NCI-H1105 (cell line): ENCODE results near the gene ZAR1L.
A peak's percentile ranks its signal among the peaks of the same experiment; 100 is the strongest.
"Not testable (repeated sequence)": the region's sequence is repeated elsewhere in the genome, so short reads cannot be mapped to it uniquely, and the experiment has no call there.

Source experiments
- DNase-seq: peaks from one replicate; lab custom pipeline; 2025; lab: John Stamatoyannopoulos, UW

The ZAR1L gene

DNA sequence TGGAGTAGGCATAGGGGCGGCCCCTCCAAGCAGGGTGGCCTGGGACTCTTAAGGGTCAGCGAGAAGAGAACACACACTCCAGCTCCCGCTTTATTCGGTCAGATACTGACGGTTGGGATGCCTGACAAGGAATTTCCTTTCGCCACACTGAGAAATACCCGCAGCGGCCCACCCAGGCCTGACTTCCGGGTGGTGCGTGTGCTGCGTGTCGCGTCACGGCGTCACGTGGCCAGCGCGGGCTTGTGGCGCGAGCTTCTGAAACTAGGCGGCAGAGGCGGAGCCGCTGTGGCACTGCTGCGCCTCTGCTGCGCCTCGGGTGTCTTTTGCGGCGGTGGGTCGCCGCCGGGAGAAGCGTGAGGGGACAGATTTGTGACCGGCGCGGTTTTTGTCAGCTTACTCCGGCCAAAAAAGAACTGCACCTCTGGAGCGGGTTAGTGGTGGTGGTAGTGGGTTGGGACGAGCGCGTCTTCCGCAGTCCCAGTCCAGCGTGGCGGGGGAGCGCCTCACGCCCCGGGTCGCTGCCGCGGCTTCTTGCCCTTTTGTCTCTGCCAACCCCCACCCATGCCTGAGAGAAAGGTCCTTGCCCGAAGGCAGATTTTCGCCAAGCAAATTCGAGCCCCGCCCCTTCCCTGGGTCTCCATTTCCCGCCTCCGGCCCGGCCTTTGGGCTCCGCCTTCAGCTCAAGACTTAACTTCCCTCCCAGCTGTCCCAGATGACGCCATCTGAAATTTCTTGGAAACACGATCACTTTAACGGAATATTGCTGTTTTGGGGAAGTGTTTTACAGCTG, at the start of gene ZAR1L, which contains the start of gene BRCA2:
Gene ZAR1L, minus strand, starts transcription at position 126 of the 790 bp plus-strand sequence. CDS start 3,438 bp downstream, outside the sequence.
Gene BRCA2, plus strand, starts transcription at position 271 of the 790 bp plus-strand sequence. CDS start 953 bp downstream, outside the sequence.
- peak; percentile 70 for DNase-seq

DNA sequence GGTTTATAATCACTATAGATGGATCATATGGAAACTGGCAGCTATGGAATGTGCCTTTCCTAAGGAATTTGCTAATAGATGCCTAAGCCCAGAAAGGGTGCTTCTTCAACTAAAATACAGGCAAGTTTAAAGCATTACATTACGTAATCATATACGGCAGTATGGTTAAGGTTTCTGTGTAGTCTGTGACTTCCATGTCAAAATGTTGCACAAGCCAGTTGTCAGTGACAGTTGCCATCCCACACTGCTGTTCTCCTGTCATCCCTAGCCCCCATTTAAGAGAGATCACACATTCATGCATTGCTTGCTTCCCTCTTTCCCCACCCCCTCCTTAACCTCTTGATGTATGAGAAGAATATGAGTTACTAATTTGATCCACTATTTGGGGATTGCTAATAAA, 47.4 kb upstream of the ZAR1L start:
- DNase-seq: no peak

- not testable (repeated sequence) for DNase-seq
Observed at GRCh38 chr13:32355935-32356334, 40.8 kb upstream of the ZAR1L start.

- DNase-seq: no peak
Observed at GRCh38 chr13:32354040-32354439, 38.9 kb upstream of the ZAR1L start.

GRCh38 chr13:32350839-32351441, 35.8 kb upstream of the ZAR1L start:
- not testable (repeated sequence) for DNase-seq

- DNase-seq: no peak
Observed at GRCh38 chr13:32347651-32348050, 32.5 kb upstream of the ZAR1L start.

DNA sequence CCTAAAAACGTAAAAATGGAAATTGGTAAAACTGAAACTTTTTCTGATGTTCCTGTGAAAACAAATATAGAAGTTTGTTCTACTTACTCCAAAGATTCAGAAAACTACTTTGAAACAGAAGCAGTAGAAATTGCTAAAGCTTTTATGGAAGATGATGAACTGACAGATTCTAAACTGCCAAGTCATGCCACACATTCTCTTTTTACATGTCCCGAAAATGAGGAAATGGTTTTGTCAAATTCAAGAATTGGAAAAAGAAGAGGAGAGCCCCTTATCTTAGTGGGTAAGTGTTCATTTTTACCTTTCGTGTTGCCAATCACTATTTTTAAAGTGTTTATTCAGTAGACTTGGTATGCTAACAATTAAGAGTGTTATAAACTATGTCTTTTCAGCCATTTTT, 25.8 kb upstream of the ZAR1L start:
- no peak for DNase-seq

DNA sequence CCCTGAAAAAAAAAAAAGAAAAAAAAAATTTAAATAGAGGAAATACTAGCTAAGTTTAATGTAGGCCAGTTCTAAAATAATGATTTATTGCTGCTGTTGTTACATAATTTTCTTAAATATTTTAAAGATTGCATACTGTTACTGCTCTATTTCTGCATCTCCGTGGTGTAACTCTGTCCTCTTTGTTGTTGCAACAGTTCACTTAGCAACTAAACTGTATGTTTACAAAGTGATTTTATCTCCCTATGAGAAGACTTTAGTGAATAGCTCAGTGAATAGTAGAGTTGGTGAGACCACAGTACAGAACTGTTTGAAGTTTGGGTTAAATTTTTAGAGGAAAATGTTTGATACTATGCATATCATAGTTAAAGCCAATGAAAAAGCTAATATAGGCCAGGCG, 19.5 kb upstream of the ZAR1L start:
- DNase-seq: no peak

DNA sequence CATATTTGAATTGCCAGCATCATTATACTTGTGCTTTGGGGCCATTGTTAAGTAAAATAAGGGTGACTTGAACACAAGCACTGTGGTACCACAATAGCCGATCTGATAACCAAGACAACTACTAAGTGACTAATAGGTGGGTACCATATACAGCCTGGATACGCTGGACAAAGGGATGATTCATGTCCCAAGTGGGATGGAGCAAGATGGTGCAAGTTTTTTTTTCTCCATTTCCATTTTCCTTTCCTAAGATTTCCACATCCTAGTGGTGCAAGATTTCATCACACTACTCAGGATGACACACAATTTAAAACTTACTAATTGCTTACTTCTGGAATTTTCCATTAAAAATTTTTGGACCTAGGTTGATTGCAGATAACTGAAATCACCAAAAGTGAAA, 15.3 kb upstream of the ZAR1L start:
- DNase-seq: no peak

DNA sequence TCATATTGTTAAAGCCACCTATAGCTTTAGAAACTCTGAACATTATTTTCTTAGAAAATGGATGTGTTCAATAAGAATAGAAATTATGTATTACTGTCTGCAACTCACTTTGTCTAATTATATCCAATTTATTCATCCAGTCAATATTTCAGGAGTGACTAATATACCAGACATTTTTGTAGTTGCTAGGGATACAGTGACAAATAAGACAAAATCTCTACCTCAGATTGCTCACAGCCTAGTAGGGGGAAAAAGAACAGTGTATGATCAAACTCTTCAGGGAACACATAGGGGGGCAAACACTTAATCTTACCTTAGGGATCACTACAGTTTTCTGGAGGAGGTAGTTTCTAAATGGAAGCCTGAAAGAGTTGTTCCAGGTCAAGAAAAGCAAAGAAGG, 8.7 kb upstream of the ZAR1L start:
- DNase-seq: no peak

DNA sequence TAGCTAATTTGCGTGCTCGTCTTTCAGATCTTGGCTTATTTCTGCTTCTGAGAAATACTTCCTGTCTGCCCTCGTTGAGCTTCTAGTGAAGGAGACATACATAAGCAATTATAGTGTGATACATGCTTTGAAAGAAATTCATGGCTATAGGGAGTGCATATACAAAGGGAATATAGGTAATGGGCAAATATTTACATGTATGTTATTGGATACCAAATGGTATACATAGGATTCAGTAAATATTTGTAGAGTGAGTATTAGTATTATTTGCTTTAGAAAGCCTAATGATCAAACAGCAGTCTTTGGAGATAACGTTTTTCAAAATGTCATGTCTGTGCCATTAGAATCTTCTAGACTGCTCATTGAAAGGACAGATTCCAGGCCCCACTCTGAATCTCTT, 5.4 kb upstream of the ZAR1L start:
- DNase-seq: no peak

DNA sequence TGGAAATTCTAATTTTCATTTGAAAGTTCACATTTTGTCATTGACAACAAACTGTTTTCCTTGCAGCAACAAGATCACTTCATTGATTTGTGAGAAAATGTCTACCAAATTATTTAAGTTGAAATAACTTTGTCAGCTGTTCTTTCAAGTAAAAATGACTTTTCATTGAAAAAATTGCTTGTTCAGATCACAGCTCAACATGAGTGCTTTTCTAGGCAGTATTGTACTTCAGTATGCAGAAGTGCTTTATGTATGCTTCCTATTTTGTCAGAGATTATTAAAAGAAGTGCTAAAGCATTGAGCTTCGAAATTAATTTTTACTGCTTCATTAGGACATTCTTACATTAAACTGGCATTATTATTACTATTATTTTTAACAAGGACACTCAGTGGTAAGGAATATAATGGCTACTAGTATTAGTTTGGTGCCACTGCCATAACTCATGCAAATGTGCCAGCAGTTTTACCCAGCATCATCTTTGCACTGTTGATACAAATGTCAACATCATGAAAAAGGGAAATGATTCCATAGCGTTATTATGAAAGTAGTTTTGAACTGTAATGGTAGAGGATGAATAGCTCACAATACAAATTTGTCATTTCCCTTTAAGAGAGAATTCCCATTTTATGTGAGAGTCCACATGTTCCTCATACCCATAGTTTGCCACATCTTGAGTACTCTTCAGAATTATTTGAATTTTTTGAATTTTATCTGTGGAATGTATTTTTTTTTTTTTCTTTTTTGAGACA, 2.7 kb upstream of the ZAR1L start:
- DNase-seq: no peak

DNA sequence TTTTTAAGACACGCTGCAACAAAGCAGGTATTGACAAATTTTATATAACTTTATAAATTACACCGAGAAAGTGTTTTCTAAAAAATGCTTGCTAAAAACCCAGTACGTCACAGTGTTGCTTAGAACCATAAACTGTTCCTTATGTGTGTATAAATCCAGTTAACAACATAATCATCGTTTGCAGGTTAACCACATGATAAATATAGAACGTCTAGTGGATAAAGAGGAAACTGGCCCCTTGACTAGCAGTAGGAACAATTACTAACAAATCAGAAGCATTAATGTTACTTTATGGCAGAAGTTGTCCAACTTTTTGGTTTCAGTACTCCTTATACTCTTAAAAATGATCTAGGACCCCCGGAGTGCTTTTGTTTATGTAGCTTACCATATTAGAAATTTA, 1.3 kb upstream of the ZAR1L start:
- DNase-seq: no peak

GRCh38 chr13:32316028-32316339, 821 bp upstream of the ZAR1L start:
- DNase-seq: no peak

DNA sequence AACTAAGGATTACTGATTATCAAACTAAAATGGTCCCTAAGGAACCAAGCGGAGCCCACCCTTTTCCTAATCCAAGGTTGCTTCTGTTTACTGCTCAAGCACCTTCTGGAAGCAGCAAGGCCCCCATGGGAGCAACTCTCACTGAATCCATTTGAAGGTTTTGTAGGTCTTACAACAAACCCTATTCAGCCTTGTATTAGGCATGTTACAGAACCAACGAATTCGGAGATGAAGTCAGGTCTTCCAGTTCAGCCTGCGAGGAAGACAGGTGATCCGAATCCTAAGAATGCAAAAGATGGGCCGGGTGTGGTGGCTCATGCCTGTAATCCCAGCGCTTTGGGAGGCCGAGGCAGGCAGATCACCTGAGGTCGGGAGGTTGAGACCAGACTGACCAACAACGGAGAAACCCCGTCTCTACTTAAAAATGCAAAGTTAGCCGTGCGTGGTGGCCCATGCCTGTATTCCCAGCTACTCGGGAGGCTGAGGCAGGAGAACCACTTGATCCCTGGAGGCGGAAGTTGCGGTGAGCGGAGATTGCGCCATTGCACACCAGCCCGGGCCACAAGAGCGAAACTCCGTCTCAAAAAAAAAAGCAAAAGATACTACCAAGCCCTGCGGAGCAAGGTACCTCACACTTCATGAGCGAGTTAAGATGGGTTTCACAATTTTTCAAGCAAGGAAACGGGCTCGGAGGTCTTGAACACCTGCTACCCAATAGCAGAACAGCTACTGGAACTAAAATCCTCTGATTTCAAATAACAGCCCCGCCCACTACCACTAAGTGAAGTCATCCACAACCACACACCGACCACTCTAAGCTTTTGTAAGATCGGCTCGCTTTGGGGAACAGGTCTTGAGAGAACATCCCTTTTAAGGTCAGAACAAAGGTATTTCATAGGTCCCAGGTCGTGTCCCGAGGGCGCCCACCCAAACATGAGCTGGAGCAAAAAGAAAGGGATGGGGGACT, 609 bp downstream of the ZAR1L start:
- no peak for DNase-seq

DNA sequence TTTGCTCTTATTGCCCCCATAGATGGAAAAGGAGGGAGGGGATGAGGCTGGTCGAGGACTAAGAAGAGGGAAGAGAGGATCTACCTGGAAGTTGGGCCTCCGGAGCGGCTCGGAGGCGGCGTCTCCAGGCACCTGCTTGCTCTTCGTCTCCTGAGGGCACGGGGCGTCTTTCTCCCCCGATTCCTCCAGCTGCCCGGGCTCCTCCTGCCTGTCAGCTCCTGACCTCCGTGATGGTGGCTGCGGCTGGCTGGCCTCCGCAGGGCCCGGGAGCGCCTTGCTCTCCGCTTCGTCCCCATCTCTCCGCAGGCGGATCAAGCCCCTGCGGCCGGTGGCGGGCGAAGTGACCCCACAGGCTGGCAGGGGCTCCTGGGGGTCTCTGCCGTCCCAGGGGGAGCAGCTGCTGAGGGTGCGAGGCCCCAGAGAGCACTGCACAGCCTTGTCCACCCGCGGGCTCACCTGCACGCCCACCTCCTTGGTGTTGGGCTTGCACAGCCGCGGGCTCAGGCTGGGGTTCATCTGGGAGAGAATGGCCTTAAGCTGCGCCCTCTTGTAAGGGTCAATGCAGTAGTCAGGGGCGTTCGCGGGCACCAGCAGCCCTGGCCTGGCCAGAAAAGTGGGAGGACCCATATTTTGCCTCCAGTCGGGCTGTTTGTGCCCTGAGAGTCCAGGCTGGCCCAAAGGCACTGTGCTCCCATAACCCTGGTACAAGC, 3.8 kb downstream of the ZAR1L start:
- DNase-seq: no peak

DNA sequence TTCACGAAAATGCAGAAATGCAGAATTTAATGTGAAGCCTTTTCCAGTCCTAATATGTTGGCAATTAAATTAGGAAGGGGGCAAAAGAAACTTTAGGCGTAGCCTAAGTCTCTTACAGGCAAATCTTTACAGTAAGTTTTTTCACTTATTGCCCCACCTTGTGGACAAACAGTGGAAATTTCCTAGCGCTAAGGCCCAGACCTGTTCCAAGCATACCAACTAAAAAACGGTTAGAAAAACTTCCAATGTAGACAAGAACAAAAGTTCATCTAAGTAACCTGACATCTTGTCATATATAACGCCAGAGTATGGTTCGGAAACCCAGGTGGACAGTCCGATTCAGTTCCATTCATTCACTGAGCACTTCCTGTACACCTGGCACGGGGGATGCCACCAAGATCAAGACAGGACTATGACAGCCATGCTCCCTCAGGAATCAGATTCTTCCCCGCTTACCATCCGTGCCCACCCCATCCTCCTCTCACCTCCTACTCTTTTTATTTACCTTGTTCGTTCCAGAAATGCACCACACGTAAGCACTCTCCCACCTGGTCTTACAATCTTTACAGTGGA, 4.9 kb downstream of the ZAR1L start:
- DNase-seq: no peak

GRCh38 chr13:32309312-32310133, 5.6 kb downstream of the ZAR1L start:
- no peak for DNase-seq

- DNase-seq: no peak
Observed at GRCh38 chr13:32305646-32306045, 9.5 kb downstream of the ZAR1L start.

GRCh38 chr13:32302461-32302860, 12.7 kb downstream of the ZAR1L start:
- no peak for DNase-seq
